Measurements from ENCODE around the gene GNB1L.

- TF ChIP-seq POLR2AphosphoS5 (IDR thresholded peaks at IDR 0.05; ENCODE audit: low read length) (no peak), CTCF (IDR thresholded peaks at IDR 0.05 in 2 of 3, conservative IDR thresholded peaks at IDR 0.05 in 1 of 3; ENCODE audit: control insufficient read depth in 2 of 3, extremely low read depth in 1 of 3, insufficient read depth in 1 of 3, low read depth in 3 of 3, low read length in 3 of 3) (no peak), FOXK2 (IDR thresholded peaks at IDR 0.05) (no peak), ZNF24 (IDR thresholded peaks at IDR 0.05) (no peak), MXI1 (IDR thresholded peaks at IDR 0.05; ENCODE audit: low read depth, low read length) (no peak), MAX (IDR thresholded peaks at IDR 0.05; ENCODE audit: low read depth, low read length) (no peak), RAD21 (IDR thresholded peaks at IDR 0.05; ENCODE audit: insufficient read depth, low read depth, low read length) (no peak), PKNOX1 (IDR thresholded peaks at IDR 0.05) (no peak), RFX5 (IDR thresholded peaks at IDR 0.05; ENCODE audit: low read depth, low read length) (no peak), SUPT20H (IDR thresholded peaks at IDR 0.05; ENCODE audit: borderline replicate concordance, control insufficient read depth, low read depth, low read length) (no peak)
Observed at GRCh38 chr22:19754701-19755144, 100.0 kb downstream of the GNB1L start.

All from GM12878 (cell line).